ENCODE data around the gene GNLY.

GRCh38 chr2:85722519-85722918 is 28.4 kb downstream of the GNLY start:
- no peak for TF ChIP-seq CTCF (IDR thresholded peaks at IDR 0.05; ENCODE audit: low read depth, low read length)
- no peak for TF ChIP-seq POLR2A (IDR thresholded peaks at IDR 0.05; ENCODE audit: extremely low read depth, insufficient read length)
